HepG2 (cell line): Measurements from ENCODE around the gene KCND1. TPM values are rescaled to one million over a fixed set of nuclear protein-coding genes. Genes with fewer than 3 reads are reported as not detected.
A peak's percentile ranks its signal among the peaks of the same experiment; 100 is the strongest.

Experiments
- ATAC-seq: fragments of 200-7000 bp; cut with Tn5 transposase; 3 replicates; pipeline ENCODE4 v1.9.1; 2020; ENCODE audit warnings: mild to moderate bottlenecking, moderate library complexity
- BruUV-seq: library from RNA; stranded (reverse); fragments of 400-500 nt; replicated peaks from 2 replicates; lab custom pipeline; 2021; lab: Mats Ljungman, UMichigan
- CTCF ChIA-PET: fragments of 300-600 bp; formaldehyde crosslinking; extraction: SDS; loops from one replicate; lab custom pipeline; 2021; ENCODE audit warnings: low total read pairs, inconsistent platforms, low intra/inter-chr PET ratio; lab: Yijun Ruan, JAX
- POLR2A ChIA-PET: fragments of 350-600 bp; sonication (Branson Sonifier 250); formaldehyde crosslinking; loops from one replicate; lab custom pipeline; 2020; ENCODE audit warnings: antibody characterized with exemption, inconsistent platforms; lab: Yijun Ruan, JAX
- DNase-seq: peaks from one replicate; pipeline ENCODE4 v3.0.0-alpha.2; 2015; ENCODE audit warnings: low spot score
- FAIRE-seq: peaks from 3 replicates; lab custom pipeline; 2011; peaks lifted over from hg19 to GRCh38; lab: Jason Lieb, UNC
- H2AFZ ChIP-seq: one replicate; pipeline ENCODE4 v1.6.1; 2011; ENCODE audit warnings: low read length, inconsistent platforms
- H3K27ac ChIP-seq: fragments of 300-600 bp; 3 replicates; pipeline ENCODE4 v1.8.0; 2011; ENCODE audit warnings: mixed run types, mild to moderate bottlenecking, mixed read lengths, low read length, inconsistent platforms; ENCODE audit not compliant: insufficient read depth; ENCODE audit errors: extremely low read length
- H3K27me3 ChIP-seq, 2 experiments: fragments of 200-600 bp in 1 of 2; 2 replicates in 1 of 2; 3 replicates in 1 of 2; pipeline versions ENCODE4 v1.6.0 to v1.8.0; 2011; ENCODE audit warnings: low read length in 2 of 2, mild to moderate bottlenecking in 2 of 2, moderate library complexity in 2 of 2, inconsistent platforms in 1 of 2; ENCODE audit not compliant: insufficient read depth in 2 of 2, control insufficient read depth in 1 of 2
- H3K36me3 ChIP-seq, 2 experiments: fragments of 200-600 bp in 1 of 2; replicated peaks in 1 of 2; 2 replicates in 1 of 2; 3 replicates in 1 of 2; pipeline versions ENCODE4 v1.5.1 to v1.8.0; 2011; ENCODE audit warnings: low read length in 2 of 2, inconsistent platforms in 1 of 2; ENCODE audit not compliant: insufficient read depth in 2 of 2, control insufficient read depth in 1 of 2
- H3K4me1 ChIP-seq: 2 replicates; pipeline ENCODE4 v1.5.1; 2012; ENCODE audit warnings: low read length, inconsistent platforms; ENCODE audit not compliant: insufficient read depth
- H3K4me2 ChIP-seq: 2 replicates; pipeline ENCODE4 v1.6.0; 2011; ENCODE audit warnings: low read depth, low read length, inconsistent platforms
- H3K4me3 ChIP-seq, 3 experiments: fragments of 200-600 bp in 1 of 3; sonication (generic), shearing (Covaris generic) in 1 of 3; replicated peaks in 1 of 3; 2 replicates each; pipeline ENCODE4 v1.5.1; 2011 to 2016; ENCODE audit warnings: low read length in 3 of 3, inconsistent platforms in 2 of 3, low read depth in 2 of 3, mild to moderate bottlenecking in 2 of 3, control low read depth in 1 of 3, mixed read lengths in 1 of 3; ENCODE audit not compliant: insufficient read depth in 1 of 3
- H3K79me2 ChIP-seq: one replicate; pipeline ENCODE4 v1.6.1; 2011; ENCODE audit warnings: low read length, inconsistent platforms; ENCODE audit not compliant: insufficient read depth
- H3K9ac ChIP-seq: 2 replicates; pipeline ENCODE4 v1.6.0; 2011; ENCODE audit warnings: mild to moderate bottlenecking, low read depth, low read length, inconsistent platforms; ENCODE audit not compliant: insufficient read depth
- H3K9me3 ChIP-seq: 2 replicates; pipeline ENCODE4 v1.5.1; 2012; ENCODE audit warnings: mild to moderate bottlenecking, low read length
- H4K20me1 ChIP-seq: 2 replicates; pipeline ENCODE4 v1.6.0; 2011; ENCODE audit warnings: inconsistent platforms, mild to moderate bottlenecking, low read length, moderate library complexity; ENCODE audit not compliant: insufficient read depth
- CENPX ChIP-seq: sonication (generic); formaldehyde crosslinking; IDR thresholded peaks from 2 replicates; pipeline ENCODE4 v1.9.0; 2021; ENCODE audit warnings: mild to moderate bottlenecking, missing genetic modification reagents, moderate library complexity
- GABPB1 ChIP-seq: IDR thresholded peaks from 2 replicates; pipeline ENCODE4 v1.6.1; 2016; ENCODE audit warnings: mild to moderate bottlenecking, missing genetic modification reagents, moderate library complexity, missing compliant biosample characterization
- ZNF12 ChIP-seq: sonication (generic); formaldehyde crosslinking; IDR thresholded peaks from 2 replicates; pipeline ENCODE4 v1.5.0; 2020; ENCODE audit warnings: missing genetic modification reagents
- ZNF30 ChIP-seq: sonication (generic); formaldehyde crosslinking; IDR thresholded peaks from 2 replicates; pipeline ENCODE4 v1.5.0; 2020; ENCODE audit warnings: mild to moderate bottlenecking, missing genetic modification reagents
- ZNF605 ChIP-seq: sonication (generic); formaldehyde crosslinking; IDR thresholded peaks from 2 replicates; pipeline ENCODE4 v1.8.0; 2022; ENCODE audit warnings: mild to moderate bottlenecking, missing genetic modification reagents
- WGBS: methylation state at CpG from one replicate; pipeline ENCODE4 v1.1.6; 2017; ENCODE audit warnings: low lambda C conversion rate; 5-methylcytosine and 5-hydroxymethylcytosine counted together
- in situ Hi-C: cut with HindIII; loops from 2 replicates; pipeline ENCODE4 v1.10.0; 2017; ENCODE audit warnings: low pct_unique_long_range_greater_than_20kb; ENCODE audit not compliant: extremely low pct_ligation_motif_present
- intact Hi-C: fragments of 100-400 bp; cut with micrococcal nuclease; formaldehyde crosslinking; loops from one replicate; pipeline ENCODE4 v1.10.0; 2022; ENCODE audit not compliant: unreplicated experiment
- polyA plus RNA-seq, 8 experiments: library from polyadenylated mRNA; depleted of rRNA in 3 of 8; stranded (reverse) in 7 of 8; unstranded in 1 of 8; fragments of >200 nt; fragmentation: Illumina TruSeq in 4 of 8; extraction: Trizol in 4 of 8; gene quantifications; 2 replicates each; pipeline versions ENCODE4 v1.2.1 to v1.2.3, GENCODE V29; 2011 to 2016; ENCODE audit warnings: low read depth in 4 of 8, missing spikeins in 1 of 8, mixed read lengths in 1 of 8; ENCODE audit not compliant: insufficient read depth in 1 of 8
- total RNA-seq, 5 experiments: library from RNA; depleted of rRNA; stranded (reverse); fragments of >200 nt; fragmentation: Illumina TruSeq; extraction: Trizol; gene quantifications; 2 replicates each; pipeline ENCODE4 v1.2.3, GENCODE V29; 2016; ENCODE audit warnings: low read depth in 1 of 5
- TF ChIP-seq, protein P1 (sequence below): sonication (generic); formaldehyde crosslinking; IDR thresholded peaks from 2 replicates; pipeline ENCODE4 v1.5.1; 2020; ENCODE audit warnings: mild to moderate bottlenecking, missing genetic modification reagents, borderline replicate concordance
- TF ChIP-seq, protein P2 (sequence below): sonication (generic); formaldehyde crosslinking; IDR thresholded peaks from 2 replicates; pipeline ENCODE4 v1.8.0; 2022; ENCODE audit warnings: mild to moderate bottlenecking, missing genetic modification reagents, borderline replicate concordance
- TF ChIP-seq, protein P3 (sequence below), 2 experiments: sonication (generic) in 1 of 2; formaldehyde crosslinking in 1 of 2; IDR thresholded peaks; 2 replicates each; pipeline versions ENCODE4 v1.6.1 to v1.9.0; 2014 to 2022; ENCODE audit warnings: antibody characterized with exemption in 1 of 2, borderline replicate concordance in 1 of 2, inconsistent platforms in 1 of 2, low read depth in 1 of 2, missing genetic modification reagents in 1 of 2
- TF ChIP-seq, protein P4 (sequence below): IDR thresholded peaks from 2 replicates; pipeline ENCODE4 v1.6.1; 2016; ENCODE audit warnings: missing genetic modification reagents, missing compliant biosample characterization

Gene KCND1
- total and polyA plus RNA-seq, 2 of the 13 experiments (the other 11 are each of a cell fraction or from before 2014, with no cell fraction given) = 0.07 to 0.30 TPM

DNA sequence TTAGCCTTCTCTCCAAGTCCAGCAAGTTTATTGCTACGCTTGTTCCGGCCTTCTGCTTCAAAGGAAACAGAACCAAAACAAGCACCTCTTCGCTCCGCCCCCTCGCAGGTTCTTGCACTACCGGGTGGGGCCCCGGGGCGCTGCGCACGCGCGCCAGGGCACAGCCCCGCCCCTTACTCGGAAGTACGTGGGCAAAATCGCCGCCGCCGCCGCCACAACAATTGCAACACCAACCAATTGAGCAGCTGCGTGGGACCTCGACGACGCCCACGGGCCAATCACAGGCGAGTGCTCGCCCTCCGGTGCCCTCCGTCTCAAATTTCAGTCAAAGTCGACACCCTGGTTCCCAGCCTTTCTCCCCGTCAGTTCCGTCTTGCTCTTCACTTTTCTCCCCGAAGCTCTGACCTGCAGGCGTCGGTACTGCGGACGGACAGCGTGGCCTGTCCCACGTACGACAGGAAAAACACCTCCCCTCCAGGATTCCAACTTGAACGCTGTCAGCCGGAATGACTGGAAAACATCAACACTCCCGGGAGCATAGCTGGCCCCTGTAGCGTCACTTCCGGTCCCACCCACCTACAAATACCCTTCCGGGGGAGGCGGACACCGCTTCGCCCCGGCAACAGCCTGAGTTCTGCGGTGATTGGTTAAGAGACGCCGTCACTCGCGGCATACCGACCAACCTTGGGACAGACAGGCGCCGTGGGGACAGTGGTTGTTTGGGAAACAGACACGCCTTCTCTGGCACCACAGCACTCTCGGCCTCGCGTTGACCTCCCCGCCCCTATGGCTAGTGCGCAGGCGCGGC, 13.6 kb downstream of the KCND1 start:
- Histone ChIP-seq H3K79me2 (peaks cover 39% of the 10 kb centered on the region), H4K20me1 (no peaks in the 10 kb centered on the region), H3K27me3 (no peaks in the 10 kb centered on the region), H3K27ac (peak overlapping the region; percentile 98), H3K36me3 (peaks cover 0 to 8% of the 10 kb centered on the region in 2 experiments; a peak in 2 of 5 replicates), H3K4me2 (peak overlapping the region; percentile 83), H2AFZ (no peak overlapping the region), H3K4me1 (peaks cover 67% of the 10 kb centered on the region), H3K9me3 (no peaks in the 10 kb centered on the region), H3K4me3 (peak overlapping the region; percentile 62 to 81 (median 76); a peak in 5 of 6 replicates), H3K9ac (peak overlapping the region; percentile 82)
- CTCF ChIA-PET = no interaction called here
- intact Hi-C loops (loop anchor here (1.0 to 5.0 kb wide), 2 partner anchors 44 to 84 kb away; partner anchors contain the start of genes GRIPAP1 and TFE3), in situ Hi-C loops (no loop called here)
- POLR2A ChIA-PET = interaction anchor here (0.7 to 2.4 kb wide), 22 partner anchors 12 to 1316 kb away, joined by 3 to 11 read pairs (median 5); partner anchors contain the start of genes GPKOW, GRIPAP1, HDAC6 and PCSK1N
- FAIRE-seq = peak; percentile 99
- ATAC-seq = peak; percentile 88
- DNase-seq = peak; percentile 93
- no TSS peak for BruUV-seq
- WGBS = 3% methylated on average over 6 of the region's 66 CpGs
- TF ChIP-seq ZNF30 (CRISPR knock-in tag) (no peak), CENPX (CRISPR knock-in tag) (no peak), ZNF605 (CRISPR knock-in tag) (peak; percentile 63; the same call in 1 of the 2 replicates), ZNF12 (CRISPR knock-in tag) (no peak), GABPB1 (peak; percentile 94)
- TF ChIP-seq, protein P1, sequence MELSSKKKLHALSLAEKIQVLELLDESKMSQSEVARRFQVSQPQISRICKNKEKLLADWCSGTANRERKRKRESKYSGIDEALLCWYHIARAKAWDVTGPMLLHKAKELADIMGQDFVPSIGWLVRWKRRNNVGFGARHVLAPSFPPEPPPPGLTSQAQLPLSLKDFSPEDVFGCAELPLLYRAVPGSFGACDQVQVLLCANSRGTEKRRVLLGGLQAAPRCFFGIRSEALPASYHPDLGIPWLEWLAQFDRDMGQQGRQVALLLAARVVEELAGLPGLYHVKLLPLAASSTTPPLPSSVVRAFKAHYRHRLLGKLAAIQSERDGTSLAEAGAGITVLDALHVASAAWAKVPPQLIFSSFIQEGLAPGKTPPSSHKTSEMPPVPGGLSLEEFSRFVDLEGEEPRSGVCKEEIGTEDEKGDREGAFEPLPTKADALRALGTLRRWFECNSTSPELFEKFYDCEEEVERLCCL (CRISPR knock-in tag) = peak; percentile 34; the same call in 1 of the 2 replicates
- TF ChIP-seq, protein P2, sequence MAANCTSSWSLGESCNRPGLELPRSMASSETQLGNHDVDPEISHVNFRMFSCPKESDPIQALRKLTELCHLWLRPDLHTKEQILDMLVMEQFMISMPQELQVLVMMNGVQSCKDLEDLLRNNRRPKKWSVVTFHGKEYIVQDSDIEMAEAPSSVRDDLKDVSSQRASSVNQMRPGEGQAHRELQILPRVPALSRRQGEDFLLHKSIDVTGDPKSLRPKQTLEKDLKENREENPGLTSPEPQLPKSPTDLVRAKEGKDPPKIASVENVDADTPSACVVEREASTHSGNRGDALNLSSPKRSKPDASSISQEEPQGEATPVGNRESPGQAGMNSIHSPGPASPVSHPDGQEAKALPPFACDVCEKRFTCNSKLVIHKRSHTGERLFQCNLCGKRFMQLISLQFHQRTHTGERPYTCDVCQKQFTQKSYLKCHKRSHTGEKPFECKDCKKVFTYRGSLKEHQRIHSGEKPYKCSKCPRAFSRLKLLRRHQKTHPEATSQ (CRISPR knock-in tag) = no peak
- TF ChIP-seq, protein P3, sequence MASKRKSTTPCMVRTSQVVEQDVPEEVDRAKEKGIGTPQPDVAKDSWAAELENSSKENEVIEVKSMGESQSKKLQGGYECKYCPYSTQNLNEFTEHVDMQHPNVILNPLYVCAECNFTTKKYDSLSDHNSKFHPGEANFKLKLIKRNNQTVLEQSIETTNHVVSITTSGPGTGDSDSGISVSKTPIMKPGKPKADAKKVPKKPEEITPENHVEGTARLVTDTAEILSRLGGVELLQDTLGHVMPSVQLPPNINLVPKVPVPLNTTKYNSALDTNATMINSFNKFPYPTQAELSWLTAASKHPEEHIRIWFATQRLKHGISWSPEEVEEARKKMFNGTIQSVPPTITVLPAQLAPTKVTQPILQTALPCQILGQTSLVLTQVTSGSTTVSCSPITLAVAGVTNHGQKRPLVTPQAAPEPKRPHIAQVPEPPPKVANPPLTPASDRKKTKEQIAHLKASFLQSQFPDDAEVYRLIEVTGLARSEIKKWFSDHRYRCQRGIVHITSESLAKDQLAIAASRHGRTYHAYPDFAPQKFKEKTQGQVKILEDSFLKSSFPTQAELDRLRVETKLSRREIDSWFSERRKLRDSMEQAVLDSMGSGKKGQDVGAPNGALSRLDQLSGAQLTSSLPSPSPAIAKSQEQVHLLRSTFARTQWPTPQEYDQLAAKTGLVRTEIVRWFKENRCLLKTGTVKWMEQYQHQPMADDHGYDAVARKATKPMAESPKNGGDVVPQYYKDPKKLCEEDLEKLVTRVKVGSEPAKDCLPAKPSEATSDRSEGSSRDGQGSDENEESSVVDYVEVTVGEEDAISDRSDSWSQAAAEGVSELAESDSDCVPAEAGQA (IDR thresholded peaks at IDR 0.05; ENCODE audit: low read depth) = 0 out of 2 replicates have a peak, but pooled peaks have one; percentile 23
- TF ChIP-seq, protein P3 (CRISPR knock-in tag; IDR thresholded peaks at IDR 0.05; ENCODE audit: borderline replicate concordance) = no peak
- TF ChIP-seq, protein P4, sequence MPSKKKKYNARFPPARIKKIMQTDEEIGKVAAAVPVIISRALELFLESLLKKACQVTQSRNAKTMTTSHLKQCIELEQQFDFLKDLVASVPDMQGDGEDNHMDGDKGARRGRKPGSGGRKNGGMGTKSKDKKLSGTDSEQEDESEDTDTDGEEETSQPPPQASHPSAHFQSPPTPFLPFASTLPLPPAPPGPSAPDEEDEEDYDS (CRISPR knock-in tag) = peak; percentile 56
